Panc1 (cell line): ENCODE measurements around the gene C6orf62.

Source experiments
- CTCF ChIP-seq: fragments of 450-650 bp; IDR thresholded peaks from 2 replicates; pipeline ENCODE4 v1.5.1; 2017; ENCODE audit warnings: mild to moderate bottlenecking
- POLR2AphosphoS5 ChIP-seq: IDR thresholded peaks from 2 replicates; pipeline ENCODE4 v1.6.1; 2012; ENCODE audit warnings: mild to moderate bottlenecking, low read depth, low read length, moderate library complexity
- REST ChIP-seq, 2 experiments: IDR thresholded peaks; 2 replicates each; pipeline ENCODE4 v1.6.1; 2011 to 2012; ENCODE audit warnings: low read depth in 2 of 2, control low read depth in 1 of 2, low read length in 1 of 2, mild to moderate bottlenecking in 1 of 2, moderate library complexity in 1 of 2; ENCODE audit not compliant: insufficient read depth in 1 of 2

- no peak for TF ChIP-seq CTCF
- no peak for TF ChIP-seq REST (IDR thresholded peaks at IDR 0.05; ENCODE audit: insufficient read depth in 1 of 2, low read depth in 2 of 2, low read length in 1 of 2)
- TF ChIP-seq POLR2AphosphoS5: no peak
Observed at GRCh38 chr6:24667378-24667803, 51.6 kb downstream of the C6orf62 start.
